H9 (cell line): ENCODE measurements around the gene ENG. TPM values are rescaled to one million over a fixed set of nuclear protein-coding genes. Genes with fewer than 3 reads are reported as not detected.
A peak's percentile ranks its signal among the peaks of the same experiment; 100 is the strongest.

Experiments
- DNase-seq: peaks from one replicate; pipeline ENCODE4 v3.0.0-alpha.2; 2017
- H2AFZ ChIP-seq: one replicate; pipeline ENCODE4 v1.6.1; 2013; ENCODE audit warnings: mild to moderate bottlenecking, low read length, control low read depth, moderate library complexity
- H2AK5ac ChIP-seq: 2 replicates; pipeline ENCODE4 v1.6.1; 2013; ENCODE audit warnings: low read length, control low read depth, mixed read lengths; ENCODE audit not compliant: insufficient read length
- H2BK120ac ChIP-seq: one replicate; pipeline ENCODE4 v1.6.1; 2013; ENCODE audit warnings: low read depth, mild to moderate bottlenecking, low read length, control low read depth, inconsistent platforms; ENCODE audit not compliant: poor library complexity, severe bottlenecking
- H2BK12ac ChIP-seq: 2 replicates; pipeline ENCODE4 v1.6.1; 2013; ENCODE audit warnings: low read length, control low read depth, mixed read lengths, low read depth; ENCODE audit not compliant: insufficient read length
- H2BK15ac ChIP-seq: 2 replicates; pipeline ENCODE4 v1.6.1; 2013; ENCODE audit warnings: low read depth, low read length, control low read depth
- H2BK20ac ChIP-seq: one replicate; pipeline ENCODE4 v1.6.1; 2013; ENCODE audit warnings: low read depth, mild to moderate bottlenecking, low read length, control low read depth, inconsistent platforms; ENCODE audit not compliant: poor library complexity, severe bottlenecking
- H2BK5ac ChIP-seq: 2 replicates; pipeline ENCODE4 v1.6.1; 2013; ENCODE audit warnings: low read length, control low read depth, mixed read lengths; ENCODE audit not compliant: insufficient read length
- H3K14ac ChIP-seq: 2 replicates; pipeline ENCODE4 v1.6.1; 2013; ENCODE audit warnings: low read length, control low read depth; ENCODE audit not compliant: insufficient read depth
- H3K18ac ChIP-seq: 2 replicates; pipeline ENCODE4 v1.6.1; 2013; ENCODE audit warnings: low read depth, mild to moderate bottlenecking, mixed read lengths, low read length, control low read depth; ENCODE audit not compliant: insufficient read length
- H3K23ac ChIP-seq: 2 replicates; pipeline ENCODE4 v1.6.1; 2013; ENCODE audit warnings: low read length, control low read depth, mixed read lengths, low read depth; ENCODE audit not compliant: insufficient read length
- H3K23me2 ChIP-seq: 2 replicates; pipeline ENCODE4 v1.6.1; 2013; ENCODE audit warnings: low read depth, mild to moderate bottlenecking, mixed read lengths, low read length, control low read depth; ENCODE audit not compliant: insufficient read length, poor library complexity, severe bottlenecking
- H3K27ac ChIP-seq: 2 replicates; pipeline ENCODE4 v1.5.1; 2013; ENCODE audit warnings: low read length, control low read depth, mixed read lengths, low read depth; ENCODE audit not compliant: insufficient read length
- H3K27me3 ChIP-seq: 2 replicates; pipeline ENCODE4 v1.6.1; 2013; ENCODE audit warnings: low read length, control low read depth, inconsistent platforms; ENCODE audit not compliant: insufficient read depth
- H3K4ac ChIP-seq: 2 replicates; pipeline ENCODE4 v1.6.1; 2013; ENCODE audit warnings: low read depth, mild to moderate bottlenecking, control low read depth, inconsistent platforms, low read length, moderate library complexity
- H3K4me1 ChIP-seq: 2 replicates; pipeline ENCODE4 v1.6.1; 2013; ENCODE audit warnings: low read length, control low read depth, inconsistent platforms; ENCODE audit not compliant: insufficient read depth
- H3K4me2 ChIP-seq: 2 replicates; pipeline ENCODE4 v1.6.1; 2013; ENCODE audit warnings: low read length, control low read depth, mixed read lengths; ENCODE audit not compliant: insufficient read length, insufficient read depth
- H3K56ac ChIP-seq: 2 replicates; pipeline ENCODE4 v1.6.1; 2013; ENCODE audit warnings: low read depth, mild to moderate bottlenecking, mixed read lengths, low read length, control low read depth; ENCODE audit not compliant: insufficient read length
- H3K79me1 ChIP-seq: 2 replicates; pipeline ENCODE4 v1.6.1; 2013; ENCODE audit warnings: low read depth, mild to moderate bottlenecking, moderate library complexity, low read length, control low read depth, inconsistent platforms; ENCODE audit not compliant: insufficient read depth, poor library complexity, severe bottlenecking
- H3K79me2 ChIP-seq: 2 replicates; pipeline ENCODE4 v1.6.1; 2013; ENCODE audit warnings: low read length, control low read depth, inconsistent platforms; ENCODE audit not compliant: insufficient read depth
- H3K9ac ChIP-seq: 2 replicates; pipeline ENCODE4 v1.6.1; 2013; ENCODE audit warnings: low read length, control low read depth, mixed read lengths; ENCODE audit not compliant: insufficient read length; ENCODE audit errors: extremely low read depth
- H3K9me3 ChIP-seq: one replicate; pipeline ENCODE4 v1.6.1; 2013; ENCODE audit warnings: low read depth, low read length, inconsistent platforms; ENCODE audit not compliant: control insufficient read depth
- H3T11ph ChIP-seq: one replicate; pipeline ENCODE4 v1.6.1; 2013; ENCODE audit warnings: mild to moderate bottlenecking, low read length, control low read depth, inconsistent platforms
- H4K20me1 ChIP-seq: one replicate; pipeline ENCODE4 v1.6.1; 2013; ENCODE audit not compliant: control insufficient read depth, insufficient read length, insufficient read depth
- H4K5ac ChIP-seq: 2 replicates; pipeline ENCODE4 v1.6.1; 2013; ENCODE audit warnings: low read depth, mild to moderate bottlenecking, mixed read lengths, low read length, control low read depth; ENCODE audit not compliant: insufficient read length
- H4K8ac ChIP-seq: replicated peaks from 2 replicates; pipeline ENCODE4 v1.6.1; 2013; ENCODE audit warnings: low read length, control low read depth, mixed read lengths, low read depth; ENCODE audit not compliant: insufficient read length
- H4K91ac ChIP-seq: 2 replicates; pipeline ENCODE4 v1.6.1; 2013; ENCODE audit warnings: low read depth, mild to moderate bottlenecking, moderate library complexity, mixed read lengths, low read length, control low read depth; ENCODE audit not compliant: insufficient read length
- H3K27ac Mint-ChIP-seq, 3 experiments: 2 replicates in 2 of 3; 3 replicates in 1 of 3; pipeline ENCODE4 v1.8.0; 2020 to 2021; ENCODE audit warnings: mixed read lengths in 3 of 3, mild to moderate bottlenecking in 1 of 3, moderate library complexity in 1 of 3
- H3K27me3 Mint-ChIP-seq: 2 replicates; pipeline ENCODE4 v1.8.0; 2021; ENCODE audit warnings: low read depth, mild to moderate bottlenecking, moderate library complexity, mixed read lengths
- H3K36me3 Mint-ChIP-seq, 3 experiments: 2 replicates in 2 of 3; 3 replicates in 1 of 3; pipeline ENCODE4 v1.8.0; 2020 to 2021; ENCODE audit warnings: low read depth in 3 of 3, mixed read lengths in 3 of 3; ENCODE audit not compliant: insufficient read depth in 1 of 3
- H3K4me1 Mint-ChIP-seq, 2 experiments: 2 replicates each; pipeline ENCODE4 v1.8.0; 2020; ENCODE audit warnings: mixed read lengths in 2 of 2
- H3K4me3 Mint-ChIP-seq, 2 experiments: 2 replicates in 1 of 2; 3 replicates in 1 of 2; pipeline ENCODE4 v1.8.0; 2020 to 2021; ENCODE audit warnings: mild to moderate bottlenecking in 2 of 2, mixed read lengths in 2 of 2, moderate library complexity in 1 of 2
- H3K9me3 Mint-ChIP-seq, 2 experiments: 2 replicates in 1 of 2; 3 replicates in 1 of 2; pipeline ENCODE4 v1.8.0; 2020; ENCODE audit warnings: mild to moderate bottlenecking in 2 of 2, mixed read lengths in 2 of 2, moderate library complexity in 1 of 2
- WGBS: extraction: QIAGEN DNeasy Blood & Tissue Kit; methylation state at CpG from one replicate; pipeline ENCODE4 v1.1.7; 2013; ENCODE audit warnings: missing lambda C conversion rate, low lambda C conversion rate, mixed read lengths; ENCODE audit not compliant: insufficient read length; ENCODE audit errors: extremely low coverage; 5-methylcytosine and 5-hydroxymethylcytosine counted together
- total RNA-seq: library from RNA; stranded (reverse); gene quantifications from 2 replicates; pipeline ENCODE4 v1.2.1, GENCODE V29; 2021
- TF ChIP-seq, protein P1 (sequence below): fragments of 200-600 bp; sonication (generic); conservative IDR thresholded peaks from 3 replicates; pipeline ENCODE4 v1.8.0; 2021; ENCODE audit warnings: antibody characterized with exemption, mild to moderate bottlenecking

Gene ENG
- total RNA-seq, 1 experiment from 2014 or later: 2.1 TPM

DNA sequence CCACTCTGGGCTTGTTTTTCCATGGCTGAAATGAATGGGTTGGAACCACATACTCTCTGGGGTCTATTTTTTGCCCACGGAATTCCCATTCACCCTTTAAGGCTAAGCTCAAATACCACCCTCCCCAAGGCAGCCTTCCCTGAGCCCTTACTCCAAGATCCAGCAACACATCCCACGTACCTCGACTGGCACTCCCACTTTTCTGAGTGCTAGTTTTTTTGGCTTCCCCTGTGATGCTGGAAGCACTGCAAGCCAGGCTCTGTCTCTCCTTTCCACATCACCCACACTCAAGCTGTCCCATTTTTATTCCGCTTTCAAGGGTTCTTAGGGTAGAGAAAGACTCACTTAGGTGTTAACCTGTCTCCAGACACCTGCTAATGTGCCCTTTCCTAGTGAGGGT is 38.9 kb upstream of the ENG start:
- peaks cover under 1% of the 10 kb centered on the region for H3K23me2 ChIP-seq
- no peak overlapping the region for H2BK5ac ChIP-seq
- H3K56ac ChIP-seq: no peak overlapping the region
- no peak overlapping the region for H3K14ac ChIP-seq
- H4K8ac ChIP-seq: no peak overlapping the region
- H3K4me1 ChIP-seq: no peaks in the 10 kb centered on the region; the same call in 1 of the 2 replicates
- Mint-ChIP-seq H3K36me3 (peaks cover 45 to 68% (median 63%) of the 10 kb centered on the region in 3 experiments), H3K4me3 (peak overlapping the region in 1 of 2 experiments; percentile 29; a peak in 2 of 5 replicates), H3K4me1 (peaks cover 8 to 12% of the 10 kb centered on the region in 2 experiments), H3K9me3 (peaks cover 9% of the 10 kb centered on the region in 2 experiments; a peak in 3 of 5 replicates), H3K27ac (no peak overlapping the region), H3K27me3 (no peaks in the 10 kb centered on the region)
- no peak for DNase-seq
- no peaks in the 10 kb centered on the region for H4K20me1 ChIP-seq
- H4K91ac ChIP-seq: no peak overlapping the region
- H3K18ac ChIP-seq: no peak overlapping the region
- H2BK20ac ChIP-seq: no peak overlapping the region
- H3T11ph ChIP-seq: no peak overlapping the region
- no peak overlapping the region for H2BK15ac ChIP-seq
- H3K23ac ChIP-seq: no peak overlapping the region
- no peaks in the 10 kb centered on the region for H3K9me3 ChIP-seq
- WGBS: no CpG with 5 or more reads among the region's 4 CpGs
- no peak overlapping the region for H2BK120ac ChIP-seq
- H3K79me1 ChIP-seq: no peaks in the 10 kb centered on the region
- TF ChIP-seq, protein P1, sequence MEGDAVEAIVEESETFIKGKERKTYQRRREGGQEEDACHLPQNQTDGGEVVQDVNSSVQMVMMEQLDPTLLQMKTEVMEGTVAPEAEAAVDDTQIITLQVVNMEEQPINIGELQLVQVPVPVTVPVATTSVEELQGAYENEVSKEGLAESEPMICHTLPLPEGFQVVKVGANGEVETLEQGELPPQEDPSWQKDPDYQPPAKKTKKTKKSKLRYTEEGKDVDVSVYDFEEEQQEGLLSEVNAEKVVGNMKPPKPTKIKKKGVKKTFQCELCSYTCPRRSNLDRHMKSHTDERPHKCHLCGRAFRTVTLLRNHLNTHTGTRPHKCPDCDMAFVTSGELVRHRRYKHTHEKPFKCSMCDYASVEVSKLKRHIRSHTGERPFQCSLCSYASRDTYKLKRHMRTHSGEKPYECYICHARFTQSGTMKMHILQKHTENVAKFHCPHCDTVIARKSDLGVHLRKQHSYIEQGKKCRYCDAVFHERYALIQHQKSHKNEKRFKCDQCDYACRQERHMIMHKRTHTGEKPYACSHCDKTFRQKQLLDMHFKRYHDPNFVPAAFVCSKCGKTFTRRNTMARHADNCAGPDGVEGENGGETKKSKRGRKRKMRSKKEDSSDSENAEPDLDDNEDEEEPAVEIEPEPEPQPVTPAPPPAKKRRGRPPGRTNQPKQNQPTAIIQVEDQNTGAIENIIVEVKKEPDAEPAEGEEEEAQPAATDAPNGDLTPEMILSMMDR: no peak
- no peak overlapping the region for H3K9ac ChIP-seq
- no peak overlapping the region for H3K4ac ChIP-seq
- no peaks in the 10 kb centered on the region for H3K27me3 ChIP-seq
- no peak overlapping the region for H2AFZ ChIP-seq
- no peak overlapping the region for H3K27ac ChIP-seq
- no peak overlapping the region for H4K5ac ChIP-seq
- no peaks in the 10 kb centered on the region for H3K79me2 ChIP-seq
- H2BK12ac ChIP-seq: no peak overlapping the region
- no peak overlapping the region for H2AK5ac ChIP-seq
- H3K4me2 ChIP-seq: no peak overlapping the region
